HepG2 (cell line): ENCODE results near the gene TBC1D2B. TPM values are rescaled to one million over a fixed set of nuclear protein-coding genes. Genes with fewer than 3 reads are reported as not detected.
A peak's percentile ranks its signal among the peaks of the same experiment; 100 is the strongest.

ENCODE experiments used
- ATAC-seq: fragments of 200-7000 bp; cut with Tn5 transposase; 3 replicates; pipeline ENCODE4 v1.9.1; 2020; ENCODE audit warnings: mild to moderate bottlenecking, moderate library complexity
- BruUV-seq: library from RNA; stranded (reverse); fragments of 400-500 nt; replicated peaks from 2 replicates; lab custom pipeline; 2021; lab: Mats Ljungman, UMichigan
- CTCF ChIA-PET: fragments of 300-600 bp; formaldehyde crosslinking; extraction: SDS; loops from one replicate; lab custom pipeline; 2021; ENCODE audit warnings: low total read pairs, inconsistent platforms, low intra/inter-chr PET ratio; lab: Yijun Ruan, JAX
- POLR2A ChIA-PET: fragments of 350-600 bp; sonication (Branson Sonifier 250); formaldehyde crosslinking; loops from one replicate; lab custom pipeline; 2020; ENCODE audit warnings: antibody characterized with exemption, inconsistent platforms; lab: Yijun Ruan, JAX
- DNase-seq: peaks from one replicate; pipeline ENCODE4 v3.0.0-alpha.2; 2015; ENCODE audit warnings: low spot score
- FAIRE-seq: peaks from 3 replicates; lab custom pipeline; 2011; peaks lifted over from hg19 to GRCh38; lab: Jason Lieb, UNC
- H2AFZ ChIP-seq: one replicate; pipeline ENCODE4 v1.6.1; 2011; ENCODE audit warnings: low read length, inconsistent platforms
- H3K27ac ChIP-seq: fragments of 300-600 bp; 3 replicates; pipeline ENCODE4 v1.8.0; 2011; ENCODE audit warnings: mixed run types, mild to moderate bottlenecking, mixed read lengths, low read length, inconsistent platforms; ENCODE audit not compliant: insufficient read depth; ENCODE audit errors: extremely low read length
- H3K27me3 ChIP-seq, 2 experiments: fragments of 200-600 bp in 1 of 2; 2 replicates in 1 of 2; 3 replicates in 1 of 2; pipeline versions ENCODE4 v1.6.0 to v1.8.0; 2011; ENCODE audit warnings: low read length in 2 of 2, mild to moderate bottlenecking in 2 of 2, moderate library complexity in 2 of 2, inconsistent platforms in 1 of 2; ENCODE audit not compliant: insufficient read depth in 2 of 2, control insufficient read depth in 1 of 2
- H3K36me3 ChIP-seq, 2 experiments: fragments of 200-600 bp in 1 of 2; replicated peaks in 1 of 2; 2 replicates in 1 of 2; 3 replicates in 1 of 2; pipeline versions ENCODE4 v1.5.1 to v1.8.0; 2011; ENCODE audit warnings: low read length in 2 of 2, inconsistent platforms in 1 of 2; ENCODE audit not compliant: insufficient read depth in 2 of 2, control insufficient read depth in 1 of 2
- H3K4me1 ChIP-seq: 2 replicates; pipeline ENCODE4 v1.5.1; 2012; ENCODE audit warnings: low read length, inconsistent platforms; ENCODE audit not compliant: insufficient read depth
- H3K4me2 ChIP-seq: 2 replicates; pipeline ENCODE4 v1.6.0; 2011; ENCODE audit warnings: low read depth, low read length, inconsistent platforms
- H3K4me3 ChIP-seq, 3 experiments: fragments of 200-600 bp in 1 of 3; sonication (generic), shearing (Covaris generic) in 1 of 3; replicated peaks in 1 of 3; 2 replicates each; pipeline ENCODE4 v1.5.1; 2011 to 2016; ENCODE audit warnings: low read length in 3 of 3, inconsistent platforms in 2 of 3, low read depth in 2 of 3, mild to moderate bottlenecking in 2 of 3, control low read depth in 1 of 3, mixed read lengths in 1 of 3; ENCODE audit not compliant: insufficient read depth in 1 of 3
- H3K79me2 ChIP-seq: one replicate; pipeline ENCODE4 v1.6.1; 2011; ENCODE audit warnings: low read length, inconsistent platforms; ENCODE audit not compliant: insufficient read depth
- H3K9ac ChIP-seq: 2 replicates; pipeline ENCODE4 v1.6.0; 2011; ENCODE audit warnings: mild to moderate bottlenecking, low read depth, low read length, inconsistent platforms; ENCODE audit not compliant: insufficient read depth
- H3K9me3 ChIP-seq: 2 replicates; pipeline ENCODE4 v1.5.1; 2012; ENCODE audit warnings: mild to moderate bottlenecking, low read length
- H4K20me1 ChIP-seq: 2 replicates; pipeline ENCODE4 v1.6.0; 2011; ENCODE audit warnings: inconsistent platforms, mild to moderate bottlenecking, low read length, moderate library complexity; ENCODE audit not compliant: insufficient read depth
- GABPA ChIP-seq, 2 experiments: IDR thresholded peaks; 2 replicates each; pipeline ENCODE4 v1.6.1; 2011 to 2016; ENCODE audit warnings: low read depth in 2 of 2, low read length in 1 of 2, missing biosample characterization in 1 of 2, missing genetic modification characterization in 1 of 2
- KDM6A ChIP-seq: IDR thresholded peaks from 2 replicates; pipeline ENCODE4 v1.6.1; 2016; ENCODE audit warnings: low read depth
- KLF11 ChIP-seq: IDR thresholded peaks from 2 replicates; pipeline ENCODE4 v1.6.1; 2016; ENCODE audit warnings: missing compliant biosample characterization
- MBD4 ChIP-seq: IDR thresholded peaks from 2 replicates; pipeline ENCODE4 v1.6.1; 2012; ENCODE audit warnings: low read length, inconsistent platforms, borderline replicate concordance
- PLSCR1 ChIP-seq: sonication (generic); formaldehyde crosslinking; IDR thresholded peaks from 2 replicates; pipeline ENCODE4 v1.5.0; 2020; ENCODE audit warnings: missing genetic modification reagents, mild to moderate bottlenecking, borderline replicate concordance
- POLR2G ChIP-seq: fragments of 200-400 bp; formaldehyde crosslinking; IDR thresholded peaks from 2 replicates; pipeline ENCODE4 v1.6.1; 2018; ENCODE audit warnings: mild to moderate bottlenecking, low read depth, low read length, moderate library complexity
- YY1 ChIP-seq: IDR thresholded peaks from 2 replicates; pipeline ENCODE4 v1.6.1; 2011; ENCODE audit warnings: low read length, low read depth, moderate library complexity, mild to moderate bottlenecking; ENCODE audit not compliant: insufficient read depth, insufficient replicate concordance
- ZNF629 ChIP-seq: sonication (generic); formaldehyde crosslinking; conservative IDR thresholded peaks from 2 replicates; pipeline ENCODE4 v1.5.0; 2020; ENCODE audit warnings: missing genetic modification reagents
- ZNF740 ChIP-seq: sonication (generic); formaldehyde crosslinking; IDR thresholded peaks from 2 replicates; pipeline ENCODE4 v1.4.0; 2020; ENCODE audit warnings: missing genetic modification reagents
- WGBS: methylation state at CpG from one replicate; pipeline ENCODE4 v1.1.6; 2017; ENCODE audit warnings: low lambda C conversion rate; 5-methylcytosine and 5-hydroxymethylcytosine counted together
- in situ Hi-C: cut with HindIII; loops from 2 replicates; pipeline ENCODE4 v1.10.0; 2017; ENCODE audit warnings: low pct_unique_long_range_greater_than_20kb; ENCODE audit not compliant: extremely low pct_ligation_motif_present
- intact Hi-C: fragments of 100-400 bp; cut with micrococcal nuclease; formaldehyde crosslinking; loops from one replicate; pipeline ENCODE4 v1.10.0; 2022; ENCODE audit not compliant: unreplicated experiment
- polyA plus RNA-seq, 8 experiments: library from polyadenylated mRNA; depleted of rRNA in 3 of 8; stranded (reverse) in 7 of 8; unstranded in 1 of 8; fragments of >200 nt; fragmentation: Illumina TruSeq in 4 of 8; extraction: Trizol in 4 of 8; gene quantifications; 2 replicates each; pipeline versions ENCODE4 v1.2.1 to v1.2.3, GENCODE V29; 2011 to 2016; ENCODE audit warnings: low read depth in 4 of 8, missing spikeins in 1 of 8, mixed read lengths in 1 of 8; ENCODE audit not compliant: insufficient read depth in 1 of 8
- total RNA-seq, 5 experiments: library from RNA; depleted of rRNA; stranded (reverse); fragments of >200 nt; fragmentation: Illumina TruSeq; extraction: Trizol; gene quantifications; 2 replicates each; pipeline ENCODE4 v1.2.3, GENCODE V29; 2016; ENCODE audit warnings: low read depth in 1 of 5
- TF ChIP-seq, protein P1 (sequence below): sonication (generic); formaldehyde crosslinking; IDR thresholded peaks from 2 replicates; pipeline ENCODE4 v1.8.0; 2023; ENCODE audit warnings: mild to moderate bottlenecking, missing genetic modification reagents

TBC1D2B gene
- total and polyA plus RNA-seq, 2 of the 13 experiments (the other 11 are each of a cell fraction or from before 2014, with no cell fraction given): 10.1 to 14.4 TPM

GRCh38 chr15:78104119-78104479 lies 26.6 kb upstream of the TBC1D2B start (continued):
- TF ChIP-seq PLSCR1 (no peak), MBD4 (no peak), KLF11 (CRISPR knock-in tag) (no peak), YY1 (no peak), ZNF740 (CRISPR knock-in tag) (no peak), KDM6A (CRISPR knock-in tag) (no peak)
- TF ChIP-seq, protein P1, sequence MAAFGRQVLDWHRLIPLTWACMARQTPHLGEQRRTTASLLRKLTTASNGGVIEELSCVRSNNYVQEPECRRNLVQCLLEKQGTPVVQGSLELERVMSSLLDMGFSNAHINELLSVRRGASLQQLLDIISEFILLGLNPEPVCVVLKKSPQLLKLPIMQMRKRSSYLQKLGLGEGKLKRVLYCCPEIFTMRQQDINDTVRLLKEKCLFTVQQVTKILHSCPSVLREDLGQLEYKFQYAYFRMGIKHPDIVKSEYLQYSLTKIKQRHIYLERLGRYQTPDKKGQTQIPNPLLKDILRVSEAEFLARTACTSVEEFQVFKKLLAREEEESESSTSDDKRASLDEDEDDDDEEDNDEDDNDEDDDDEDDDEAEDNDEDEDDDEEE (CRISPR knock-in tag): no peak

DNA sequence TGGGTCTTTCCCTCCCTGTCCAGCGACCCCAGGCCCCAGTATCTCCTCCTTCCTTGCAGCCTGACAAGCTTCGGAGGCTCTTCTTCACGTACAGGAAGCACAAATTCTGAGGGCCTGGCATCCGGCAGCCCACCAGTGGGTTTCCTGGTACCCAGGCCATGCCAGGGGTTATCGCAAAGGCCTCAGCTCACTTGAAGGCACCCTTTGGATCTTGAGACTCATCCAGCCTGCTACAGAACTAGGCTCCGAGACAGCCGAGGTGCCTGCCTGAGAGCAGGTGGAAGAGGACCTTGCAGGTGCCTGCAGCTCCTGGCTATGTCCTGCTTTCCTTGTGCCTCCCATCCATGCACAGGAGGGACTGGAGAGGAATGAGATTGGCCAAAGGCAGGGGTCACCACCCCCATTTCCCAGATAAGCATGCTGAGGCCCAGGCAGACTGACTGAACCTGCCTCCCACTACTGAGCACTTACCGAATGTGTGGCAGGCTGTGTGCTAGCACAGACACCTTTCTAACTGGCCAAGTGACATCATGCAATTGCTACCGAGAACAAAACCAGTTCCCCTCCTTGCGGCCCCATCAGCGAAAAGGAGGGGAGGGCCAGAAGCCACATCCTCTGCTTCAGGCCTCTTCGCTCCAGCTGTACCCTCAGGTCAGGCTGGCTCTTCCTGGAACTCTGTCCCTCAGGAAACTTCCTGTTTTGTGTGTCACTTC lies 26.1 kb upstream of the TBC1D2B start:
- no peak overlapping the region for H2AFZ ChIP-seq
- intact Hi-C loops: no loop called here
- no peak overlapping the region for H3K4me3 ChIP-seq
- H3K27me3 ChIP-seq: peaks cover 0 to 4% of the 10 kb centered on the region in 2 experiments; a peak in 2 of 5 replicates
- WGBS: 36% methylated on average over 10 of the region's 12 CpGs
- CTCF ChIA-PET: no interaction called here
- DNase-seq (no peak), FAIRE-seq (no peak), ATAC-seq (no peak)
- peaks cover 31% of the 10 kb centered on the region for H3K4me1 ChIP-seq
- H3K79me2 ChIP-seq: no peaks in the 10 kb centered on the region
- in situ Hi-C loops: no loop called here
- no peak overlapping the region for H3K9ac ChIP-seq
- no peaks in the 10 kb centered on the region for H3K36me3 ChIP-seq
- no TSS peak for BruUV-seq
- no peaks in the 10 kb centered on the region for H3K9me3 ChIP-seq
- H3K4me2 ChIP-seq: peak overlapping the region; percentile 15; the same call in 1 of the 2 replicates
- no peaks in the 10 kb centered on the region for H4K20me1 ChIP-seq
- POLR2A ChIA-PET: no interaction called here
- TF ChIP-seq ZNF629 (CRISPR knock-in tag) (peak; percentile 77), POLR2G (no peak), GABPA (IDR thresholded peaks at IDR 0.05; ENCODE audit: low read depth, low read length) (no peak), GABPA (CRISPR knock-in tag; IDR thresholded peaks at IDR 0.05; ENCODE audit: low read depth) (peak; percentile 62)
- no peak overlapping the region for H3K27ac ChIP-seq
